Superior temporal gyrus (tissue), 1 donor: ENCODE data around the gene MRPL40.

Source experiments
- DNase-seq: peaks from one replicate; pipeline ENCODE4 v3.0.0-alpha.2; 2016; ENCODE audit errors: extremely low spot score

Gene MRPL40

GRCh38 chr22:19432133-19432851 is at the start of gene MRPL40:
TSS of gene MRPL40 (plus strand) at chr22:19432545. CDS start at chr22:19432555, 10 bp downstream.
- peak; percentile 93 for DNase-seq

DNA sequence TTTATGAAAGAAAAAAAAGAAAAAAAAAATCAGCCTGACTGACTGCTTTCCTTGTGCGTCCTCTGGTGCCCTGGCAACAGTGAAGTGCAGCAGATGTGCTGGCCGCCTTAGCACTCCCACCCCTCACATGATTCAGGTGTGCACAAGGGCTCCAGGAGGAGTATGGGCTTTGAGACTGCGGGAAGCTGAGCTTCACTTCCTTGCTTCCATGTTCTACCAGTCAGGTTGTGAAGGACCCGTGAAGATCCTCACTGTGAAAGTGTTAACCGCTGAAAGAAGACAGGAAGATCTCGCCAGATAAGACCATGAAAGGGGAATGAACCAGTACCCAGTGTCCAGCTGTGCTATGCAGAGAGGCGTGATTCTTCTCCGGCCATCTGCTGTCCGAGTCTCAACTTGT is 49.1 kb upstream of the MRPL40 start:
- no peak for DNase-seq

GRCh38 chr22:19385221-19385906 is 47.0 kb upstream of the MRPL40 start:
- no peak for DNase-seq

GRCh38 chr22:19386248-19386647 is 46.1 kb upstream of the MRPL40 start:
- DNase-seq: no peak

- DNase-seq: no peak
Measured at GRCh38 chr22:19387038-19387437, 45.3 kb upstream of the MRPL40 start.

GRCh38 chr22:19387575-19387974 is 44.8 kb upstream of the MRPL40 start:
- no peak for DNase-seq

- DNase-seq: no peak
Measured at GRCh38 chr22:19393704-19394103, 38.6 kb upstream of the MRPL40 start.

GRCh38 chr22:19394274-19395050 is 37.9 kb upstream of the MRPL40 start:
- no peak for DNase-seq

GRCh38 chr22:19395276-19395675 is 37.1 kb upstream of the MRPL40 start:
- no peak for DNase-seq

GRCh38 chr22:19396561-19396933 is 35.8 kb upstream of the MRPL40 start:
- no peak for DNase-seq

DNA sequence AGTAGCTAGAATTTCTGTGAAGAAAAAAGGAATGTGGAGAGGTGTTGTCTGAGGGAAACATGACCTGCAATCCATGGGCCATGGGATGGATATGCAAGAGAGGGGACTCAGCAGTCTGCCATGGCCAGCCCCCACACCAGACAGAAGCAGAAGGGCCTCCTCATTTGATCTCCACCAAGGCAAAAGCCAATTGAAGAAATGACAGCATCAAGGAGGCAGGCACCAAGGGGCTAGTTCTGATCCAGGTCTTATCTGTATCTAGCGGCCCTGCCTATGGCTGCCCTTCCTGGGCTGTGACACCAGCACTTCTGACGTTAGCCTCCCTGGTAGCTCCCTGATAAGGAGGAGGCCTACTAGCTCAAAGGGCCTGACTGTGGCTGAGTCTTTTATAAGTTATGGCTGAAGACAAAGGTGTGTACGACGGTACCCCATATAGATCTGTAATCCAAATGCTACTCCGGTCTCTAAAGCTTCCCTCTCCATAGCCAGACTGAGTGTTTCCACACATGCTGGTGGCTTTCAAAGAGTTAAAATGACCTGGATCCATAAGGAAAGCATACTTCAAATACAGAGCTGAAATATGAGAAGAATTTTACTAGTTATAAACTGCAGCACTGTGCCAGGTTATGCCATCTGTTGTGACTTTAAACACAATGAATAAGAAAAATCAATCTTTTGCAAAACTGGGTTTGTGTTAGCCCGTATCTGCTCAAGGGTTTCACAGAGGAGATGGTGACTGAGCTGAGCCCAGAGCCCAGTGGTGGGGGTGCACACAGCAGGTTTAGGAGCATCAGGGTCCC is 35.2 kb upstream of the MRPL40 start:
- DNase-seq: no peak

DNA sequence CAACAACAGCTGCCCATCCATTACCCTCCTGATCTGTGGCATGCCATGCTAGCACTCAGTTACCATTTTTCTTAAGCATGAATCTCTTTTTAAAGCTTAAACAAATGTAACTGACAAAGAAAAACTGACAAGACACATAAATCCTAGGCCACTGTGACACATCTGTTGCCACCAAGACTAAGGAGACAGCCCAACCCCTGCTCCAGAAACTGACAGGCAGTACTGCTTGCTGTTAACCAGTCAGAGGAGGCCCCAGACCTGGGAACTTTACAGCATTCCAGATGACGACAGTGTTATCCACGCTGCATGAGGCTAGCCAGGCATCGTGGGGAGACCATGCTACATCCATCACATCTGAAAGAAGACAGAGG is 34.6 kb upstream of the MRPL40 start:
- DNase-seq: no peak

- no peak for DNase-seq
Measured at GRCh38 chr22:19398206-19398605, 34.1 kb upstream of the MRPL40 start.

DNA sequence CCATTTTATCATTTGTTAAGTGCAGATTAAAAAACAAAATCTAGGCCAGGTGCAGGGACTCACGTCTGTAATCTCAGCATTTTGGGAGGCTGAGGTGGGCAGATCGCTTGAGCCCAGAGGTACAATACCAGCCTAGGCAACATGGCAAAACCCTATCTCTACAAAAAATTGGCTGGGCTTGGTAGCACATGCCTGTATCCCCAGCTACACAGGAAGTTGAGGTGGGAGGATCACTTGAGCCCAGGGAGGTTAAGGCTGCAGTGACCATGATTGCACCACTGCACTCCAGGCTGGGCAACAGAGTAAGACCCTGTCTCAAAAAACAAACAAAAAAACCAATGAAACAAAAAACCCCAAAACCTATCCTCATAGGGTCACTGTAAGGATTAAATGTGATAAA is 33.7 kb upstream of the MRPL40 start:
- no peak for DNase-seq

- no peak for DNase-seq
Measured at GRCh38 chr22:19400881-19401280, 31.5 kb upstream of the MRPL40 start.

DNA sequence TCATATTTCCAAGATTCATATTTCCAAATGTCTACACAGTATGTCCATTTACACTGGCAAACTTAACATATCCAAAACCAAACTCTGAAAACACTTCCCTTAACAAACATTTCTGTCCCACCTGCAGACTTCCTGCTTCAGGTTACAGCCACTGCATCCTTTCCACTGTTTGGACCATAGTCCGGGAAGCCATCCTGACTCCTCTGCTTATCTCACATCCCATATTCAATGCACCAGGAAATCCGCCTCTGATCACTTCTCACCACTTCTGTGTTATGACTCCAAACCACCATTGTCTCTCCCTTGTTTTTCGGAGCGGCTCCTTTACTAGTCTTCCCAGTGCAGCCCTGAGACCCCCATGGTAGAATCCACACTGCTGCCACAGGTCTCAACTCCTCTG is 30.9 kb upstream of the MRPL40 start:
- no peak for DNase-seq

- DNase-seq: no peak
Measured at GRCh38 chr22:19402642-19403191, 29.6 kb upstream of the MRPL40 start.

DNA sequence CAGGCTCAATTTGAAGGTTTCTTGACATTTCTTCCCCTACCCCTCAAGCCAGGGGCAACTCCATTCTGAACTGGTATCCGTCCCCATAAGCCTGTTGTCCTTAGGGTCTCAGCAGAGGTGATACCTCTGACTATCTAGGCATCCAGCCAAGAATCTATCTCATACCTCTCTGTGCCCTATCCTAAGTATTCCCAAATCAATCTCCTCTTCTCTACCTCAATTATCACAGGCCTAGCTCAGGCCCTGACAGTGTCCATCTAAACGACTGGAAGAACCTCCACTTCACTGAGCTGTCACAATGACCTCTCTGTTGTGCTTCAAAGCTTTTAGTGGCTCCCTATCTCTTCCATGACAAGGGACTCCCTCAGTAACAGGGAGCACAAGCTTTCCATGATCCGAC is 27.7 kb upstream of the MRPL40 start:
- no peak for DNase-seq

DNA sequence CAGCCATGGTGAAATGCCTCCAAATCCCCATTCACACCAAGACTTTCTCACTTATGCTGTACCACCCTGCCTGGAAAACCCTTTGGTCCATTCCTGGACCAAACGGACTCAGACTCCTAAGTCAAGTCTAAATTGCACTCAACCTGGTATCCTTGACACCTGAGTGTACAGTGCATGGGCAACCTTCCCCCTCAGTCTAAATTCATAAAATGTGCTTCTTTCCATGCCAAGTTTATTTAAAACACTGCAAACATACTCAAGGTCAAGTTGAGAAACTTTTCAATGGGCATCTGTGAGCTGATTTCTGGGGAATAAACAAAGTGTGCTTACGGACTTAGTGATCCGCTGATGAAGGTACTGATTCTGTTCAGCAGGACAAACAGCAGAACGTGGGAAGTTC is 27.2 kb upstream of the MRPL40 start:
- DNase-seq: no peak

DNA sequence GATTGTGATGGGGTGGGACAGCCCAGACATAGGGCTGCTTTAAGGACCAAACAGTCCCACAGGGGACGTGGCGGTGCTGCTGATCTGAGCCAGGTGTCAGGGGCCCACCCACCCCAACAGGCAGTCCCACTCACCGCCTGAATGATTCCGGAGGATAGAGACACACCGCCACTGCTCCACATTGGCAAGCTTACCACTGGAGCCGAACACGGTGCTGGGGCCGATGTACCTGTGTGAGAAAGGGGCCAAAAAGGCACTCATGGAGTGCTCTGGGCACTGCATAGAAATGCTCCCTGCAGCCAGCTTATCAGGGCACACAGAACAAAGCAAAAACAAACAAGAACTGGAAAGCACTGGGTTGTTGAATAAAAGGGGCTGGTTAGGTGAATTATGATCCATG is 26.7 kb upstream of the MRPL40 start:
- no peak for DNase-seq

- DNase-seq: no peak
Measured at GRCh38 chr22:19406281-19406811, 26.0 kb upstream of the MRPL40 start.
